ENCODE results near the gene UGT2B17.

GRCh38 chr4:68593112-68593511 lies 17.0 kb upstream of the UGT2B17 start:
- no peak for TF ChIP-seq CTCF (IDR thresholded peaks at IDR 0.05; ENCODE audit: low read depth, low read length)
- no peak for TF ChIP-seq EZH2phosphoT487 (IDR thresholded peaks at IDR 0.05; ENCODE audit: low read depth)

Data from OCI-LY3 (cell line).